ENCODE measurements around the gene MST1R.

GRCh38 chr3:49877716-49878115 is 26.0 kb downstream of the MST1R start:
- TF ChIP-seq, protein P1, sequence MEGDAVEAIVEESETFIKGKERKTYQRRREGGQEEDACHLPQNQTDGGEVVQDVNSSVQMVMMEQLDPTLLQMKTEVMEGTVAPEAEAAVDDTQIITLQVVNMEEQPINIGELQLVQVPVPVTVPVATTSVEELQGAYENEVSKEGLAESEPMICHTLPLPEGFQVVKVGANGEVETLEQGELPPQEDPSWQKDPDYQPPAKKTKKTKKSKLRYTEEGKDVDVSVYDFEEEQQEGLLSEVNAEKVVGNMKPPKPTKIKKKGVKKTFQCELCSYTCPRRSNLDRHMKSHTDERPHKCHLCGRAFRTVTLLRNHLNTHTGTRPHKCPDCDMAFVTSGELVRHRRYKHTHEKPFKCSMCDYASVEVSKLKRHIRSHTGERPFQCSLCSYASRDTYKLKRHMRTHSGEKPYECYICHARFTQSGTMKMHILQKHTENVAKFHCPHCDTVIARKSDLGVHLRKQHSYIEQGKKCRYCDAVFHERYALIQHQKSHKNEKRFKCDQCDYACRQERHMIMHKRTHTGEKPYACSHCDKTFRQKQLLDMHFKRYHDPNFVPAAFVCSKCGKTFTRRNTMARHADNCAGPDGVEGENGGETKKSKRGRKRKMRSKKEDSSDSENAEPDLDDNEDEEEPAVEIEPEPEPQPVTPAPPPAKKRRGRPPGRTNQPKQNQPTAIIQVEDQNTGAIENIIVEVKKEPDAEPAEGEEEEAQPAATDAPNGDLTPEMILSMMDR (conservative IDR thresholded peaks at IDR 0.05) = no peak
- no peak for TF ChIP-seq ZFX (IDR thresholded peaks at IDR 0.05)

Data from C4-2B (cell line).